ENCODE results near the gene SMARCD3. TPM values are rescaled to one million over a fixed set of nuclear protein-coding genes. Genes with fewer than 3 reads are reported as not detected.
A peak's percentile ranks its signal among the peaks of the same experiment; 100 is the strongest.

SMARCD3 gene
- total RNA-seq, 1 donor from 2014 or later = not detected

DNA sequence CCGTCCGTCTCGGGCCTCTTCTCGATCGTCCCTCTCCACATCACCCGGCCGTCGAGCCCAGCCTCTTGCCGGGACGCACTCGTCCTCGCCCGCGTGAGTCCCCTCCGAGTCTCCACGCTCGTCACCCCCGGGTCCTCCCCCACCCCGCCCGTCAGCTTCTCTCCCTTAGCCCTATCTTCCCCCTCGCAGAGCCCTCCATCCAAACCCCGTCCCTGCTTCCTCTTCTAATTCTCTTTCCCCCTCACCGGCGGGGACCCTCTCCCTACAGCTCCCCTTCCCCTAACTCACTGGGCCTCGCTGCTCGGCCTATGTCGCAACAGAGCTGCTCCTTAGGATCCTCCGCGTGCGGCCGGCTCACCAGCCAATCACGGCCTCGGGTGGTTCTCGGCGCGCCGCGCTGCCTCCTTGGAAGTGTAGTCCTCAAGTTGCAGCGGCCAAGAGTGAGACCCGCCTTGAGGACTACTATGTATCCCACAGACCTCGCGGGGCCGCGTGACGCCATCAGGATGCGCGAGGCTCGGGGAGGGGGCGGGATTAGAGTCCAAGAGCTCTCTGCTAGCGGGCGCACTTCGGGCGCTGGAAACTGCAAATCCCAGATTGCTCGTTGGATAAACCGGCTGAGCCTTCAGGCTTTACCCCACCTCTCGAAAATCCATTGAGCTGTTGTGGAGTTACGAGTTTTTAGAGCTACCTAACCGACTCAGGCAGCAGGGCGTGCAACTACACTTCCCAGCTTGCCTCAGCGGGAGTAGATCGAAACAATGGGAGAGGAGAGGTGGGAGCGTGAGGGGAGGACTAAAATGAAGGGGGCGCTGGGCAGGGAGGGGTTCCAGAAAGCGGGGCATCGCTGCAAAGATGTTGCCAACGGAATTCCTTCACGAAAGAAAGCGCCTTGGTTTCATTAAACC lies 21.4 kb downstream of the SMARCD3 start, which contains the start of gene ABCF2:
ABCF2 (minus strand) TSS at position 331 of the 908 bp plus-strand sequence. CDS start 747 bp downstream, outside the sequence.
- DNase-seq (peak; percentile 97), ATAC-seq (ENCODE audit: low read depth) (peak; percentile 99)
- H3K9me3 Mint-ChIP-seq = no peaks in the 10 kb centered on the region
- peak within 1 kb of the TSS; percentile 91 for H3K27ac Mint-ChIP-seq
- TF ChIP-seq, protein P1, sequence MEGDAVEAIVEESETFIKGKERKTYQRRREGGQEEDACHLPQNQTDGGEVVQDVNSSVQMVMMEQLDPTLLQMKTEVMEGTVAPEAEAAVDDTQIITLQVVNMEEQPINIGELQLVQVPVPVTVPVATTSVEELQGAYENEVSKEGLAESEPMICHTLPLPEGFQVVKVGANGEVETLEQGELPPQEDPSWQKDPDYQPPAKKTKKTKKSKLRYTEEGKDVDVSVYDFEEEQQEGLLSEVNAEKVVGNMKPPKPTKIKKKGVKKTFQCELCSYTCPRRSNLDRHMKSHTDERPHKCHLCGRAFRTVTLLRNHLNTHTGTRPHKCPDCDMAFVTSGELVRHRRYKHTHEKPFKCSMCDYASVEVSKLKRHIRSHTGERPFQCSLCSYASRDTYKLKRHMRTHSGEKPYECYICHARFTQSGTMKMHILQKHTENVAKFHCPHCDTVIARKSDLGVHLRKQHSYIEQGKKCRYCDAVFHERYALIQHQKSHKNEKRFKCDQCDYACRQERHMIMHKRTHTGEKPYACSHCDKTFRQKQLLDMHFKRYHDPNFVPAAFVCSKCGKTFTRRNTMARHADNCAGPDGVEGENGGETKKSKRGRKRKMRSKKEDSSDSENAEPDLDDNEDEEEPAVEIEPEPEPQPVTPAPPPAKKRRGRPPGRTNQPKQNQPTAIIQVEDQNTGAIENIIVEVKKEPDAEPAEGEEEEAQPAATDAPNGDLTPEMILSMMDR (IDR thresholded peaks at IDR 0.05) = no peak
- peaks cover 43% of the 10 kb centered on the region for H3K36me3 Mint-ChIP-seq (ENCODE audit: low read depth)
- H3K27me3 Mint-ChIP-seq = no peaks in the 10 kb centered on the region
- intact Hi-C loops (cut with micrococcal nuclease) = loop anchor here (1.0 to 10.0 kb wide), 12 partner anchors 18 to 1512 kb away; partner anchors contain the start of genes ABCB8, FASTK, PRKAG2 and RHEB
- peaks cover 41% of the 10 kb centered on the region for H3K4me1 Mint-ChIP-seq
- H3K4me3 Mint-ChIP-seq = peak within 1 kb of the TSS; percentile 99
- ChIA-PET CTCF (interaction anchor here (0.7 to 1.2 kb wide), 5 partner anchors 16 to 311 kb away, joined by 3 to 9 read pairs (median 4); no protein-coding TSS in a partner anchor), POLR2A (interaction anchor here (0.5 to 1.7 kb wide), 18 partner anchors 13 to 650 kb away, joined by 3 to 12 read pairs (median 3); partner anchors contain the start of genes ABCB8, FASTK, NUB1 and PRKAG2)

DNA sequence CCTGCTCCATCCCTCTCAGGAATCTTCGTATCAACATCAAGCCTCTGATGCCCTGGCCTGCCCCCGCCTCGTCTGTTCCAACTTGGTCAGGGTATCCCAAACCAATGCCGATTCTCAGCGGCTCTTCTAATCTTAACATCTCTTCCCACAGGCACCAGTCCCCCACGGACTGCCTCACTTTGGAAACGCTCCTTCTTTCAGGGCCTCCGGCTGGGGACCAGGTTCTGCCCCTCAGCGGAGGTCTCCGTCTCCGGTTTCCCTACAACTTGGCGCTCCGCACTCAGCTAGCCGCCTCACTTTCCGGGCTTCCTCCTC lies 22.0 kb downstream of the SMARCD3 start:
- TF ChIP-seq, protein P1 (IDR thresholded peaks at IDR 0.05) = no peak

DNA sequence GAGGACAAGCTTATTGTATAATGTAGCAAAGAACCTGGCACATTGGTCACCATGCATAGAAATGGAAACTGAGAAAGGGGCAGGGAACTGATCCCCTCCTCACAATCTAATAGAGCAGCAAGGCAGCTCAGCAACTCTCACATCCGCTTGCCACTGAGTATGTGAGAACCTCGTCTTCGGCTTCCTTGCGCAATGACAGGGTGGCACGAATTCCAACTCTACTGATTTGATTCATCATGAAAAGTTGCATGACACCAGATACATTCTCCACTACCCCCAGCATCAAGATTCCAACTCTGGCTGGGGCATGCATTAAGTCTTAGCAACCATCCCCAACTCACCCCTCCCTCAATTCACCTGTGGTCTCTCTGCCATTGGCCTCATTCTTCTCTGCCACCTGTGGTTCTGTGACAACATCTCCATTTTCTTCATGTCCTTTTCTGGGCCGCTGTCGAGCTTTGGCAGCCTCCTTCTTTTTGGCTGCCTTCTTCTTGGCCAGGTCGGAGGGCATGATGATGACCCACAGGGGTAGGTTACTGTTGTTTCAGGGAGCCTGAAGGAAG lies 22.5 kb downstream of the SMARCD3 start:
- POLR2A ChIA-PET = interaction anchor here (0.5 to 1.7 kb wide), 3 partner anchors 13 to 198 kb away, joined by 3 to 9 read pairs (median 3); partner anchors contain the start of gene ABCB8
- DNase-seq = no peak
- Mint-ChIP-seq H3K9me3 (no peaks in the 10 kb centered on the region), H3K27me3 (no peaks in the 10 kb centered on the region), H3K27ac (no peak overlapping the region), H3K4me1 (peaks cover 30% of the 10 kb centered on the region), H3K36me3 (ENCODE audit: low read depth) (peaks cover 49% of the 10 kb centered on the region), H3K4me3 (peak overlapping the region; percentile 99)
- intact Hi-C loops (cut with micrococcal nuclease) = loop anchor here (2.0 to 10.0 kb wide), 7 partner anchors 76 to 1511 kb away; partner anchors contain the start of genes FASTK, PRKAG2, RHEB and XRCC2
- TF ChIP-seq, protein P1 (IDR thresholded peaks at IDR 0.05) = no peak
- ATAC-seq (ENCODE audit: low read depth) = no peak
- CTCF ChIA-PET = interaction anchor here (1.2 kb wide), 2 partner anchors 17 to 18 kb away, joined by 3 to 4 read pairs; no protein-coding TSS in a partner anchor

More for the DNA sequence above, 22.0 kb downstream of the SMARCD3 start:
- H3K36me3 Mint-ChIP-seq (ENCODE audit: low read depth) = peaks cover 47% of the 10 kb centered on the region
- H3K4me1 Mint-ChIP-seq = peaks cover 34% of the 10 kb centered on the region
- ChIA-PET POLR2A (interaction anchor here (0.8 to 1.7 kb wide), 8 partner anchors 16 to 651 kb away, joined by 3 to 12 read pairs (median 3); partner anchors contain the start of genes ABCB8, PRKAG2 and RHEB), CTCF (interaction anchor here (1.2 kb wide), 4 partner anchors 16 to 89 kb away, joined by 3 to 9 read pairs (median 4); no protein-coding TSS in a partner anchor)
- DNase-seq = no peak
- H3K4me3 Mint-ChIP-seq = peak overlapping the region; percentile 99
- intact Hi-C loops (cut with micrococcal nuclease) = loop anchor here (2.0 to 10.0 kb wide), 7 partner anchors 76 to 1512 kb away; partner anchors contain the start of genes FASTK, PRKAG2, RHEB and XRCC2
- peak overlapping the region; percentile 91 for H3K27ac Mint-ChIP-seq
- no peaks in the 10 kb centered on the region for H3K27me3 Mint-ChIP-seq
- no peak for ATAC-seq (ENCODE audit: low read depth)
- H3K9me3 Mint-ChIP-seq = no peaks in the 10 kb centered on the region

DNA sequence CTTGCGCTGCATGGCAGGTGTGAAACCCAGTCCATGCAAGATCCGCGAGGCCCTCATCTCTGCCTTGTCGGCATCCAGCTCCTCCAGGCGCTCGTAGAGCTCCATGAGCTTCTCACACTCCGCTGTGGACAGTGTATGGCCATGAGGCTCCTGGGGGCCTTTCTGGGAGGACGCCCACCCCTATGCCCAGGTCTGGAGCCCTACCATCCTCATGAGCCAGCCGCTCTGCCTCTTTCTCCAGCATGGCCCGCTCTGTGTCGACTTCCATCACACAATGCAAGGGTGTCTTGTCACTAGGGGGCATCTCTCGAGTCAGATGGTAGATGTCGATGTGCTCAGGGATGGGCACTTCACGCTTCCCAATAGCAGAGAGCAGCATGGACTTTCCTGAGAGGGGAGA lies 24.8 kb downstream of the SMARCD3 start:
- H3K36me3 Mint-ChIP-seq (ENCODE audit: low read depth) = peaks cover 68% of the 10 kb centered on the region
- POLR2A ChIA-PET = no interaction called here

More for the DNA sequence above, 24.8 kb downstream of the SMARCD3 start:
- Mint-ChIP-seq H3K27me3 (no peaks in the 10 kb centered on the region), H3K4me1 (peaks cover 30% of the 10 kb centered on the region), H3K9me3 (no peaks in the 10 kb centered on the region), H3K27ac (no peak overlapping the region), H3K4me3 (no peak overlapping the region)
- DNase-seq (no peak), ATAC-seq (ENCODE audit: low read depth) (no peak)
- CTCF ChIA-PET = no interaction called here
- intact Hi-C loops (cut with micrococcal nuclease) = loop anchor here (10.0 kb wide), 1 partner anchor 1509 kb away; a partner anchor contains a TSS
- TF ChIP-seq, protein P1 (IDR thresholded peaks at IDR 0.05) = no peak
